ENCODE measurements around the gene TULP4.

Gene TULP4

GRCh38 chr6:158353883-158354877, 41.9 kb downstream of the TULP4 start:
- no peak overlapping the region for H3K27ac ChIP-seq

GRCh38 chr6:158356586-158357546, 44.6 kb downstream of the TULP4 start:
- no peak for TF ChIP-seq CTCF (conservative IDR thresholded peaks at IDR 0.05)
- no peak overlapping the region; the same call in 1 of the 2 replicates for H3K27ac ChIP-seq

More at GRCh38 chr6:158353883-158354877, 41.9 kb downstream of the TULP4 start:
- TF ChIP-seq CTCF (conservative IDR thresholded peaks at IDR 0.05) = no peak

- no peak overlapping the region for H3K27ac ChIP-seq
- no peak for TF ChIP-seq CTCF (conservative IDR thresholded peaks at IDR 0.05)
These were observed 45.4 kb downstream of the TULP4 start for GRCh38 chr6:158357570-158358216.

GRCh38 chr6:158358450-158359077, 46.3 kb downstream of the TULP4 start:
- no peak overlapping the region for H3K27ac ChIP-seq
- no peak for TF ChIP-seq CTCF (conservative IDR thresholded peaks at IDR 0.05)

GRCh38 chr6:158361068-158361467, 48.8 kb downstream of the TULP4 start:
- H3K27ac ChIP-seq = no peak overlapping the region
- TF ChIP-seq CTCF (conservative IDR thresholded peaks at IDR 0.05) = no peak

- no peak overlapping the region for H3K27ac ChIP-seq
- TF ChIP-seq CTCF (conservative IDR thresholded peaks at IDR 0.05) = no peak
These were observed 49.9 kb downstream of the TULP4 start for GRCh38 chr6:158361961-158362669.
